HT-29 (cell line): ENCODE results near the gene CDH26. TPM values are rescaled to one million over a fixed set of nuclear protein-coding genes. Genes with fewer than 3 reads are reported as not detected.

Experiments
- DNase-seq: peaks from one replicate; pipeline ENCODE4 v3.0.0-alpha.2; 2015; ENCODE audit warnings: low spot score
- total RNA-seq: library from RNA; depleted of rRNA; stranded (reverse); fragments of >200 nt; shearing (Covaris generic); gene quantifications from 2 replicates; pipeline ENCODE4 v1.2.3, GENCODE V29; 2014

The CDH26 gene
- total RNA-seq, 1 experiment from 2014 or later, result 0.51 TPM

DNA sequence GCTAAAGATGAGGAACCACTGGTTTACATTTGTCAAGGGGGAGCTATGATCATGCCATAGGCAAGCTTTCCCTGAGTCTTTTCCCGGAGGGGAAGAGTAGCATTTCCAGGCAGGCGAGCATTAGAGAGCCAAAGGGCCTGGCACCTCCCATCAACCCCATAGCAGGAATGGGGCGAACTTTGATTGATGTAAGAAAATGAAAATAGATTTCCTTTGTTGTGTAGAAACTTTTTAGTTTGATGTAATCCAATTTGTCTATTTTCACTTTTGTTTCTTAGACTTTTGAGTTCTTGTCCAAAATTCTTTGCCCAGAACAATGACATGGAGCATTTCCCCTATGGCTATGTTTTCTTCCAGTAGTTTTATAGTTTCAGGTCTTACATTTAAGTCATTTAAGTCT, 85.2 kb downstream of the CDH26 start:
- DNase-seq, result no peak

DNA sequence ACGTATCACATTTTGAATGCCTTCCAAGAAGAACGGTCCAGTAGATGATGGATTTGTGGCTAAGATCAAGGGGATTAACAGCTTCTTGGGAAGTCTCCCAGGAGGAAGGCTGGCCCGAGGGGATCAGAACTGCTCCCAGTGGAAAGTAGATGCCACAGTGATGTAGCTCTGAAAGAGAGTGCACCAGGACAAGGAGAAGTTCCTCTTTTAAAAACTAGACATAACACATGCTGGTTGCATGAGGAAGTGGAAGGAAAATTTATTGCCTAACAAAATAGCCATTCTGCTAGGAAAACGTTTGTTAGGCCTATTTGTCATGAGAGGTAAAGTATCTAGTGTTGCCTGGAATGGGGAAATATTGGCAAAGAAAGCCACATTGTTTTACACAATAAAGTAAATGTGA, 87.8 kb downstream of the CDH26 start:
- DNase-seq, result no peak

DNA sequence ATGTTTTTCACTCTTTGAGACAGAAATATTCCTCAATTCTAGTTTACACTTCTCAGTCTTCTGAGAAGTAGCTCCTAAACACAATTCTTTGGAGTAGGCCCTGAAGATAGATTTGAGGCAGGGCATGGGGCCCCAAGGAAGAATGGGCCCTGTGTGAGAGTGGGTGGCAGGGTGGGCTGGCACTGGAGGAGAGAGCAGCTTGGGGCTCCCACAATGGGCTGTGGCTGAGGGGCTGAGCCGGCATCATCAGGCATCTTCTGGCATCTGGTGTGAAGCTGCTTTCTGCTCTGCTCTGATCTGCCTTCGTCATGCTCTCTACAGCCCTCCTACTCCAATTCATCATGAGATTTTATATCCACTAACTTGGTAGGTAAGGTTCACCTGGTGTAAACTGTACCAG, 88.2 kb downstream of the CDH26 start:
- no peak for DNase-seq

DNA sequence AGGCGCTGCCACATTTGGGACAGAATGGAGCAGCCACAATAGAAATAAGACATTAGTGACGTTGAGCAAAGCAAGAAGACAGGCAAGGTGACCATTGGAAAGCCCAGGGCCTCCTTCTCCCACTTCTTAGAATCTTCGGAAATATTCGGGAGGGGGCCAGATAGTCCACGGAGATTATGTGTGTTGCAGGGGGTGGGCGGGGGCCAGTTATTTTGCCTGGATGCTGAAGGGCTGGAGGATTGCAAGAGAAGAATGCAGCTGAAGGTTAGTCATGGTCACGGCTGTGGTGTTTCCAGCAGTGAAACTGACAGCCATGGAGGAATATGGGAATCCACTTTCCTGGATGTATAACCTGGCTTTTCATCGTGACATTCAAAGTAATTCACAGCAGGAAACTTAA, 88.6 kb downstream of the CDH26 start:
- no peak for DNase-seq

DNA sequence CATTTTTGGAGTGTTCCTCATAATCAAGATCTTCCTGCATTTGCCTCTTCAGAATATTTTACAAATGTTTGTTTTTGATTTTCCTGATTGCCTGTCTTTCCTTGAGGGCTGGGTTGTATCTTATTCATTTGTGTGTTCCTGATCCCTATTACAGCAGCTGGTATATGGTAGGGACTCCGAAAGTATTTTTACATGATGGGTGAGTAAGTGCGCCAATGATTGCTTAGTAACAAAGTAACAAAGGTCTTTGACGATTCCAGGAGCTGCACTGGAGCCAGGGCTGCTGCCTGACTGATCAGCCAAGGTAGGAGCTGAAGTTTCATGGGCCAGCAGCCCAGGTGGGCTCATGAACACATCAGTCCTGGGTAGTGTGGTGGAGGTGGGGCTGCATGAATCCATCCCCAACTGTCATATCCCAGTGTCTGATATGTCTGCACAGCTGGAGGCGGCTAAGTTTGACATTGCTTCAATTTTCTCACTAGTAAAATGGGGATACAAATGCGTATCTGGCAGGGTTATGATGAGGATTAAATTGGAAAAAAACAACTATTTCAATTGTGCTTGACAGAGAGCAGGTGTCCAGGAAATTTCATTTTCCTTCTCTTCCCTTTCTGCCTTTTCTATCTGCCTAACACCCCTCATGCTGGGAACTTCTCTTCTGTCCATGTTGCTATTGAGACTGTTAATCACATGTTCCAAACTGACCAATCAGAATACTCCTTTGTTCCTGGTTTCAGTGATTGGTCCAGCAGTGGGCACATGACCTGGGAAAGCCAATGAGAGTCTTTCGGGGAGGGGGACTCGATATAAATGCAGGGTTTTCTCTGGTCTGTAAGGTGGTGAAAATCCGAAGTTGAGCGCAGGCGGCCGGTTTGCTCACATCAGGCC, 90.7 kb downstream of the CDH26 start:
- no peak for DNase-seq

DNA sequence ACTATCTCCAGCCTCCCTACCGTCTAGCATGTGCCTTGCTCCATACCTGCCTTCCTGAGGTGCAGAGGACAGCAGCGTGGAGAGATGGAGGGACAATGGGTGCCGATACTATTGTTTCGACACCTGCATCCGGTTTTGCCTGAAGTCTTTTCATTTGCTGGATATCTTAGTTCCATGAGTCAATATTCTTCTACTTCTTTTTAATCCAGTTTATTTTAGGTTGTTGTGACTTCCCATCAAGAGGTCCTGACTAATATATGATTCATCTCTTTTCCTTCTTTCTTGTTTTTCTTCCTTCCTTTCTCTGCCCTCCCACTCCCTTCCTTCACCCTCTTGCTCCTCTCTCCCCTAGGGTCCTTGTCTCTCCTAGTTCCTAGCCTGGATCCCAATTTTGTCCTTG, 91.4 kb downstream of the CDH26 start:
- no peak for DNase-seq

DNA sequence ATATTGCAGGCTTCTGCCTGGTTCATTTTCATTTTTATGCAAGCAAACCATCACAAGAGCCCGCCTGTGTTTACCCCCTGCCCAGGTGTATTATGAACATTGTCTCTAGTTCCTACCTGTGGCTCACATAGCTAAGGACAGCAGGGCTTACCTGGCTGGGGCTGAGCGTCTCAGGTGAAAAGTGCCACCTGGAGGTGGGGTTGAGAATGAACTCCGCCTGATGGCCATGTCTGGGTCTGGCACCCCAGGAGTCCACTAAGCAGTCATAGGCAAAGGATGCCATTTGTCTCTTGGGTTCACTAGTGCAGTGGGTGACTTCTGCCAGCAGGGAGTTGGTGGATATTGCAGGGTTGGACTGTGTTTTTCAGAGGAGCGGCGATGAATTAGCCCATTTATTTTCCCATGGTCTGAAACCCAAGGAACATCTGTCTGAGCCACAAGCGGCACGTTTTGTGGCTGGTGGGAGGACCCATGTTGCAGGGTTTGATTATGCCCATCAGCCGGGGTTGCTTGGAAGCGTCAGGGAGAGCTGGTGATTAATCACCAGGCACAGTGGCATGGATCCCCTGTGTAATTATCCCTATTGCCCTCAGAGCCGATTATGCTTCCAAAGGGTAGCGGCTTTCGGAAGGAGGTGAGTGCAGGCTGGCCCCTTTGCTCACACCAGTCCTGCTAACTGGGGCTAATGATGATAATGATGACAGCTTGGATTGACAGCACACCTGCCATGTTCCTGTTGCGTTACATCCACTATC, 92.1 kb downstream of the CDH26 start:
- DNase-seq, result peak; percentile 84

DNA sequence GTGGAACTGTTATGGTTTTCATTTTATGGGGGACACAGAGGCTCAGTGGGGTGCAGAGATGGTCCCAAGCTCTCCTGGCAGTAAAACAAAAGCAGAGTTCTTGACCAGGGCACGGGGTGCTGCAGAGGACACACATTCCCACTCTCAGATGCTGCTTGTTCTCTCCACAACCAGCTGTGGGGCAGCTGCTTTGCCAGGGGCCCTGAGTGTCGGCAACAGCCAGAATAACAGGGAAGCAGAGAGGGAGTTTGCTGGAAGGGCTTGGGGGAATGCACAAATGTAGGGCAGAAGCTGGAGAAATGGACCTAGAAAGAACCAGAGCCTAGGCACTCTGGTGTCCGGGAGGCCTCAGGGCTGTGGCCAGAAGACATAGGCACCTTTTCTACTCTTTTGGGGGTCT, 93.7 kb downstream of the CDH26 start:
- no peak for DNase-seq

DNA sequence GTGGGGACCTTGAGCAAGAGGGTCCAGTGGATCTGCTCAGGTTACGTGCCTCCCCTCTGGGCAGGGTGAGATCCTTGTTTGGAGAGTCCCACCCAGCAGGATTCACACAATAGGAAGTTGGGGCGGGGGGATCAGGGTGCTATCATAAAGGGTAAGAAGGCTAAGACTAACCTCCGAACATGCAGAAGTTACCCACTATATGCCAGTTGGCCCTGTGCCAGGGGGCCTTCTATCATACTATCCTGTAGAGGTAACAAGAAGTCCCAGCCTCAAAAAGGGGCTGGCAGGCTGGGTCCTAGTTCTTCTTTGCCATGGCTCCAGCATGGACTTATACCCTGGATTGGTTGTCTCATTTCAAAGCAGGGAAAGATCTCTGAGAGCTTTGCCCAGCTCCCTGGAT, 94.1 kb downstream of the CDH26 start:
- DNase-seq, result no peak

DNA sequence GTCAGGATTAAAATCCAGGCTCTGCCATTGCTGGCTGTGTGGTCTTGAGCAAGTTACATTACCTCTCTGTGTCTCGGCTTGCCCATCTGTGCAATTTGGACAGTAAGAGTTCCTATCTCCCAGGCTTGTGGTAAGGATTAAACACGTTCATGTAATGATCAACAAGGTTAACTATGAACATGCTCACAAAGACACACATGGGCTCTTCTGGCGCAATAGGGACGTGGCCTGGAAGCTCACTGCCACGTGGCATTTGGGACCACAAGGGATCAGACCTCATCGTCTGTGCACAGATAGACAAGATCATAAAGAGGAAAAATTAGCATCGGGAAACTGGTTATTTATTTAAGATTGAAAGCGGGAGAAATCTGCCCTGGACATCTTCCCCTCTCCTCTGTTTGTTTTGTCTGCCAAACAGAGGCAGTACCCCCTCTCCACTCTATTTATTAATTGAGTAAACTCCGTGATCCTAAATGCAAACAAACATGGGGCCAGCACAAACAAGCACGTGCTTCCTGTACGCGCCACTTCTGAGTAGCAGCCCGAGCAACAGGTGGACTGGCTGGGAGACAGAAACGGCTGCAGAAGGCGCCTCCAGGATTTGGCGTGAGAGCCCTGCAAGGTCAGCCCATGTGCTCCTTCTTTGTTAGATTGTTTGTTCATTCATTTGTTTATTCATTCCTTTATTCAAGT, 95.0 kb downstream of the CDH26 start:
- no peak for DNase-seq

DNA sequence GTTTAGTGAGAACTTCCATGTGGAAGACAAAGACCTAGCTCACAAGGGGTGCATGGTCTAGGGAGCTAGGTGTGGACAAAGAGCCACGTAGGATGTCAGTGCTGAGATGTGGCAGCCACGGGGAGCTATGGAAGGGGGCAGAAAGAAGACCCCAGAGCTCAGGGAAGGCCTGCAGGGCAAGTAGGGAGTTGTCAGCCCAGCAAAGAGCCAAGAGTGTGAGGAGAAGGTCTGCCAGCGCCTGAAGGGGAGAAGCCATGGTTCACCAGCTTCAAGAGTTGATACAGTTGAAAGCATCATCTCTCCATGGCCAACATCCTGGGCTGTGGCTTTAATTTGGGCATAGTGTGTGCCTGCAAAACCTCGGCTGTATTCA, 95.6 kb downstream of the CDH26 start:
- DNase-seq, result no peak

DNA sequence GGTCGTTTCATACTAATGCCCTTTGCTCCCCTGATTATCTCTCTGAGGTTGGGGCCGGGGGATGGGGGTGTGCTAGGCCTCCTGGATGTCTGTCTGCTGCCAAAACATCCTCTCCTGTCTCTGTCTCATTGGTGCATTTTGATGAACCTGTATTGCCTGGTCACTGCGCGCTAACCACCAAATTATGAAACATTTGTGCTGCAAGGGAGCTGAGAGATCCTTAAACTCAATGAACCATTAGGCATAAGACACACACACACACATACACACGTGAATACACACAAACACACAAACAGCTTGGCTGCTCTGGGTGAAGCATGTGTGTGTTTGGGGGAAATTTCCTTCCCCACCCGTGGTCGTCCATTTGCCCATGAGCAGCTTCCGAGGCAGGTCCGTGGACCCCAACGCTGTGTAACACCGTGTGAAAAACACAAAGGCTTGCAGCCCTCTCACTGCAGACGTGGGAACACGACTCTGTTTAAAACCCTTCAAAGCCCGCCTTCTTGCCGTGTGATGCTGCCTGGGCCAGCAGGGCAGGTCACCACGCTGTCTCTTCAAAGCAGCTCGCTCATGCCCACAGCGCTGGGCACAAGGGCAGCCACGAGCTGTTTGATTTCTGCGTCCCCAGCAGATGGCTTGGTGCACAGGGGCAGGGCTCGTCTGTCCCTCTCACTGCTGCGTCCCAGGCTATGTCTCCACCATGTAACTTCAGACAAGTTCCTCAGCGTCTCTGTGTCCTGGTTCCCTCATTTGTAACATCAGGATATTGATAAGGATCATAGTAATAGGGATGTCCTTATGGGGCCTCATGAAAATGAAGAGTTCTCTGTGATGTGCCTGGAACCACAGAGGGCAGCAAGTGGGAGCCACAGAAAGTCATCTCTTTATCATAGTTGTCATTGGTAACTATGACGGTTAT, 96.8 kb downstream of the CDH26 start:
- no peak for DNase-seq

DNA sequence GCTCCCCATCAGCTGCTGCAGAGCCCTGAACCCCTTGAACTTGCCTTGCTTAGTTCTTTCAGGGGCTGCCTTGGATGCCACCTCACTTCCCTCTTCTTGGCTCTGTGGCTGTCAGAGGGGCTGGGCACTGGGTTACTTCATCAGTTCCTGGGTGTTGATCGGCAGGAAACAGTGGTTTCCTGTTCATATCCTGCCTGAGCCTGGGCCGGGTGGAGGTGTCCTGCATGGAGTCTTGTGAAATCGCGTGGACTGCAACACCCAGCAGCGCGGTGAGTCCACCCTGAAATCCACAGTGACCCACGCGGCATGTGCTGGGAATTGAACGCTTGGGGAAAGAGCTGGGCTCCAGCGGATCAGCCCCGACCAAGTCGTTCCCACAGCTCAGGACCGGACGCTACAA, 97.5 kb downstream of the CDH26 start:
- no peak for DNase-seq

DNA sequence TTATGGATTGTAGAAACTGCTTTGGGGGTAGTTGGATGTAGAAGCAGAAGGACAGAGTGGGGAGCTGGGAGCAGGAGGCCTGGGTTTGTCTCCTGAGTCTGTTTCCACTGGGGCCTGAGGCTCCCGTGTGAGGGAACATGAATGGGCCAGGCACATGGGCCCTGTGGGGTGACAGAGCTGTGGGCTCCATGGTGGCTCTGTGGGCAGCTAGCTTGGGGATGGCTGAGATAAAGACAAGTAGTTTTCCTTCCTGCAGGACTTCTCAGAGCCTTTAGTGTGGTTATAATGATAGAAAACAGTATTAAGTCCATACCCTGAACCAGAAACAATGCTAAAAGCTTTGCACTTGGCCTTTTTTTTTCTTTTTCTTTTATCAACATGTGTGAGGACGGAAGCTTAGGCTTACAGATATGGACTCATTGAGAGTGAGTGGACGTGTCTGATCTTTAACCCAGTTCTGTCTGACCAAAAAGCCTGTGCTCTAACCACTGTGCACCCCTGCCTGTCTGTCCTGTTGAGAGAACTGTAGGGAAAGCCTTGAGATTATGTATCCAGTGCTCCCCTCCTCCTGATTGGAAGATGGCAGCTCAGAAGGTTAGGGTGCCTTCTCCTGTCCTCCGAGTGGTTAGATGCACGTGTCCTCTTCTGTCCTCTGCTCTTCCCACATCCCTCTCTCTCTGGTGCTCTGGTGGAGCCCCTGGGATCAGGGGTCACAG, 98.3 kb downstream of the CDH26 start:
- DNase-seq, result no peak

DNA sequence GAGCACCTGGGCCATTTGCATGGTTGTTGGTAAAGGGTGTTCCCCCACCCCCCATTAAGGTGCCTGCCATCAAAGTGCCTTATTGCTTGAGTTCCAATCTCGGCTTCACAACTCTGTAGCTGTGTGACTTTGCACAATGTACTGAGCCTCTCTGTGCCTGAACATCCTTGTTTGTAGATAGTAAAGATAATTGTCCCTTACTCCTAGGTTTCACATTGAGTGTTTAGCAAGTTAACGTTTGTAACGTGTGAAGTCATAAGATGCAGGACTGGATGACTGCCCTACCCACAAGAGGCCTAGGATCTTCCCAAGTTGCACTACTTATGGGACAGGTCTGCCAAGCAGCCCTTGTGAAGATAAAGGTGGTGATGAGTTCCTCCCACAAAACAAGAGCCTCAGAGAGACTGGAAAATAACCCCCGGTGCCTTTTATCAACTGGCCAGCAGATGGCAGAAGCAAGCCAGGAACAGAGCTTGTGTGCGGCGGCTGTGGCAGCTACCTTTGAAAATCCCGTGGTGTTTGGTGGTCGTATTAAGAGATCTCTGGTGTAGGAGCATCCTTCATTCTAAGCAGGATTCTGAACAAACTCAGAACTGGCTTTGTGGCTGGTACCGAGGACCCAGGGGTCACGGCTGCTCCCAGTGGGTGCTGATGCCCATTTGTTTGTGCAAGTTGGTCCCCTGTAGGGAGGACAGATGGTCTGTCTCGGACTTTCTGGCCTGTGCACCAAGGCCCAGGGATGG, 99.1 kb downstream of the CDH26 start:
- DNase-seq, result peak; percentile 85

DNA sequence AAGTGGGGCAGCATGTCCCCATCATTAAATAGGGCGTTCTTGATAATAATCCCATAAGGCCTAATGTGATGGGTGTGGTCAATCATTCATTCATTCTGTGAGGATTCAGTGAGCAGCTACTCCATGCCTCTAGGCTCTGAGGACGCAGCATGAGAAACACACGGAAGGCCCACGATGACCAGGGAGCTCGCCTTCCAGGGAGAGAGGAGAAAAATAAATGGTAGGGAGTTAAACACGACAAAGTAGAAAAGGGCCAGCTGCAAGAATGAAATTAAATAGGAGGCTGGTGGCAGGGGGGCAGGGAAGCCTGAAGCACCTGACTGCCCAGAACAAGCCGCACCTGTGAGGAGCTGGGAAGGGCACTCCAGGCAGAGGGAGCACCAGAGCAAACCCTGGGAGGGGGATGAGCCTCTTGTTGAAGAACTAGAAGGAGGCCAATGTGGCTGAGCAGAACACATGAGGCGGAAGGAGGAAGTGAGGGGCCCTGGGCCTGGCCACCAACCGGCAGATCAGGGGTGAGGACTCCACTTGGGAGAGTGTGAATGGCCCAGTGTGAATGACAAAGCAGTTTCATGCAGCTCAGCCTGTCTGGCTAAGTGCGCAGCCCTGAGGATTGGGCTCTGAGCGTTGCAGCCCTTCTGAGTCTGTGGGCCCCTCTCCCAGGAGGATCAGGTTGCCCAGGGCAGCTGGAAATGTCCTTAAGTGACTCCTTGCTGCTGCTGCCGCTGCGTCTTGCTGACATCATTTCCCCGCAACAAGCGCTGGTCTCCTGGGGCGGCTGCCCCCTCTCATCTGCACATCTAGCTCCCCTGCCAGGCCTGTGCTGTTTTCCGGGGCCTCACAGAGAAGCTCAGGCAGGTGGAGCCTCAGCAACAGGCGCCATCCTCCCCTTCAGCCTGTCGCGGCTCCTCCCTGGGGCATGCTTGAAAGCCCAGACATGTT, 99.9 kb downstream of the CDH26 start:
- DNase-seq, result no peak

DNA sequence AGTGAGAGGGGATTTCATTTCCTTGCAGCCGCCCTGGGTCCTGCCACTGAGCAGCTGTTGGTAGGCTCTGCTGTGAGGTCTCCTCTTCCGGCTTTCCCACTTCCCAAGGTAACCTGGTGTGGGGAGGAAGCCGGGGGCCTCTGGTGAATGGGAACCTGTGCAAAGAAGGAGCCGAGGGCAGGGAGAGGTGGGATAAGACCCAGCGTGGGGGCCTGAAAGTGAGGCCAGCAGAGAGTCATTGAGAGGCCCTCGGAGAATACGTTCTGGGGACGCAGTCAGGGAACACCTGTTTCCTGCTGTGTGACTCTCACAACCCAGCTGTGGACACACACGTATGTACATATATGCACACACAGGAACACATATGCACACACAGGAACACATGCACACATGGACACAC, 100.7 kb downstream of the CDH26 start:
- no peak for DNase-seq

DNA sequence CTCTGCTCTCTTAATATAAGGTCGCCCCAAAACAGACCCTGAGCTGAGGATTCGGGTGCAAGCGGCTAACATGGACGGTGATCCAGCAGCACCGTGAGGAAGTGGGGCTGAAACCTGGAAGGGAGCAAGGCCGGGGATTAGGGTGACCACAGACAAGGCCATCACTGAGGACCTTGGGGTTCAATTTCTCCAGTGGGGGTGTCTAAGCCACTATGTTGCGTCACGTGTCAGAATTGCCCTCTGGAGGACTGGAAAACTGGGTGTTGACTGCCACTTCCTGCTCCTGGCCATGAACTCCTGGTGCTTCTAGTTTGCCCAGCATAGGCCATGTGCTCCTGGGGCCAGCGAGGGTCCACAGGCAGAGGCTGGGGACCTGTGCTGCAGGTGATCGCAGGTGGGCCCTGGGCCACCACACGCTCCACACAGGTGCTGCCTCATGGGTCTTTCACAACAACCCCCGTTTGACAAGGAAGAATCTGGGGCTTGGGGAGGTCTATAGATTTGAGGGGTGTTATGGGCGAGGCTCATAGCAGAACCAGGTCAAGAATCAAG, 101.9 kb downstream of the CDH26 start:
- no peak for DNase-seq

DNA sequence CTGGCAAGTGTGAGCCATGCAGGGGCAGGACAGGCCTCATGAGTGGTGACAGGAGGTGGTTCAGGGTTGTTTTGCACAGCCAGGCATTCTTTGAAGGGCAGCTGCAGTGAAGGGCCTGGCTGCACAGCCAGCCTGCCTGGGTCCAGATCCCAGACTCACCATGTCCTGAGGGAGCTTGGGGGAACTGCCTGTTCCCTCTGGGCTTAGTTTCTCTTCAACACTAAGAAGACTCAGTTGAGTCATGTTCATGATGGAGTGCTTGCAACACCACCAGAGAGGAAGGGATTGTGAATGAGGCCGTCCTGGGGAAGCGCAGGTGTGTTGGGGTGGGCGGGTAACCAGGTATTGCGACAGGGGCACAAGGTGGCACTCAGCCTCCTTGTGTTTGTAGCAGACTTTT, 102.4 kb downstream of the CDH26 start:
- no peak for DNase-seq
